GM23338 (cell line): ENCODE measurements around the gene DTD1.

ENCODE experiments used
- CREB1 ChIP-seq: fragments of 250-450 bp; sonication (Bioruptor Pico); IDR thresholded peaks from 2 replicates; pipeline ENCODE4 v1.5.0; 2020; ENCODE audit warnings: low read depth, mild to moderate bottlenecking, moderate library complexity
- EZH2 ChIP-seq: fragments of 200-600 bp; sonication (generic); IDR thresholded peaks from one replicate; pipeline ENCODE4 v1.8.0; 2017; ENCODE audit warnings: antibody characterized with exemption, mild to moderate bottlenecking, low read depth; ENCODE audit not compliant: unreplicated experiment
- EZH2phosphoT487 ChIP-seq: fragments of 200-600 bp; sonication (generic); IDR thresholded peaks from one replicate; pipeline ENCODE4 v1.8.1; 2018; ENCODE audit warnings: antibody characterized with exemption; ENCODE audit not compliant: unreplicated experiment
- POLR2AphosphoS5 ChIP-seq: IDR thresholded peaks from 2 replicates; pipeline ENCODE4 v1.6.1; 2016; ENCODE audit warnings: antibody characterized with exemption, low read depth
- REST ChIP-seq: IDR thresholded peaks from one replicate; pipeline ENCODE4 v1.6.1; 2018; ENCODE audit warnings: antibody characterized with exemption; ENCODE audit not compliant: unreplicated experiment
- ZNF114 ChIP-seq: fragments of 250-450 bp; sonication (Bioruptor Pico); IDR thresholded peaks from 2 replicates; pipeline ENCODE4 v1.5.0; 2020; ENCODE audit warnings: mild to moderate bottlenecking, moderate library complexity
- ZNF462 ChIP-seq: fragments of 250-450 bp; sonication (Bioruptor Pico); IDR thresholded peaks from 2 replicates; pipeline ENCODE4 v1.5.0; 2020; ENCODE audit warnings: mild to moderate bottlenecking, moderate library complexity
- TF ChIP-seq, protein P1 (sequence below), 2 experiments: fragments of 200-600 bp in 1 of 2; sonication (generic) in 1 of 2; conservative IDR thresholded peaks; 2 replicates each; pipeline versions ENCODE4 v1.5.1 to v1.6.1; 2016 to 2017; ENCODE audit warnings: antibody characterized with exemption in 2 of 2, low read depth in 2 of 2, mild to moderate bottlenecking in 2 of 2, moderate library complexity in 1 of 2
- TF ChIP-seq, protein P2 (sequence below): IDR thresholded peaks from 2 replicates; pipeline ENCODE4 v1.6.1; 2016; ENCODE audit warnings: antibody characterized with exemption

DNA sequence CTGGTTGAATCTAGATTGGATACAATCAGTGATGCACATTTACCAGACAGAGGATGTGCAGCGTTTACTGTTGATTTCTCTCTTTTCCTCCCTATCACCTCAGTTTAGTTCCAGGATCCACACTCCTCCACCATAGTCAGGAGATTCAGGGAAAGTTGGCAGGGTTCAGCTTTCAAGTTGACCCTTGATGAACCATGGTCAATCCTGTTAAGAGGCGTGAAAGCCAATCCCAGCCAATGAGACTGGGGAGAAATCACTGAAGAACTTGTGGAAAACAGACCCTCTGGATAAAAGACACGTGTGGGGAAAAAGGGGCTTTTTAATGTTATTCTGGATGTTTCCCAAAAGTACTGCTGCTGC lies 206.6 kb downstream of the DTD1 start:
- TF ChIP-seq EZH2: no peak
- no peak for TF ChIP-seq POLR2AphosphoS5
- no peak for TF ChIP-seq EZH2phosphoT487
- TF ChIP-seq, protein P1, sequence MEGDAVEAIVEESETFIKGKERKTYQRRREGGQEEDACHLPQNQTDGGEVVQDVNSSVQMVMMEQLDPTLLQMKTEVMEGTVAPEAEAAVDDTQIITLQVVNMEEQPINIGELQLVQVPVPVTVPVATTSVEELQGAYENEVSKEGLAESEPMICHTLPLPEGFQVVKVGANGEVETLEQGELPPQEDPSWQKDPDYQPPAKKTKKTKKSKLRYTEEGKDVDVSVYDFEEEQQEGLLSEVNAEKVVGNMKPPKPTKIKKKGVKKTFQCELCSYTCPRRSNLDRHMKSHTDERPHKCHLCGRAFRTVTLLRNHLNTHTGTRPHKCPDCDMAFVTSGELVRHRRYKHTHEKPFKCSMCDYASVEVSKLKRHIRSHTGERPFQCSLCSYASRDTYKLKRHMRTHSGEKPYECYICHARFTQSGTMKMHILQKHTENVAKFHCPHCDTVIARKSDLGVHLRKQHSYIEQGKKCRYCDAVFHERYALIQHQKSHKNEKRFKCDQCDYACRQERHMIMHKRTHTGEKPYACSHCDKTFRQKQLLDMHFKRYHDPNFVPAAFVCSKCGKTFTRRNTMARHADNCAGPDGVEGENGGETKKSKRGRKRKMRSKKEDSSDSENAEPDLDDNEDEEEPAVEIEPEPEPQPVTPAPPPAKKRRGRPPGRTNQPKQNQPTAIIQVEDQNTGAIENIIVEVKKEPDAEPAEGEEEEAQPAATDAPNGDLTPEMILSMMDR (conservative IDR thresholded peaks at IDR 0.05; ENCODE audit: low read depth in 2 of 2): no peak
- no peak for TF ChIP-seq REST
- no peak for TF ChIP-seq CREB1 (CRISPR knock-in tag)
- TF ChIP-seq, protein P2, sequence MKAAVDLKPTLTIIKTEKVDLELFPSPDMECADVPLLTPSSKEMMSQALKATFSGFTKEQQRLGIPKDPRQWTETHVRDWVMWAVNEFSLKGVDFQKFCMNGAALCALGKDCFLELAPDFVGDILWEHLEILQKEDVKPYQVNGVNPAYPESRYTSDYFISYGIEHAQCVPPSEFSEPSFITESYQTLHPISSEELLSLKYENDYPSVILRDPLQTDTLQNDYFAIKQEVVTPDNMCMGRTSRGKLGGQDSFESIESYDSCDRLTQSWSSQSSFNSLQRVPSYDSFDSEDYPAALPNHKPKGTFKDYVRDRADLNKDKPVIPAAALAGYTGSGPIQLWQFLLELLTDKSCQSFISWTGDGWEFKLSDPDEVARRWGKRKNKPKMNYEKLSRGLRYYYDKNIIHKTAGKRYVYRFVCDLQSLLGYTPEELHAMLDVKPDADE: no peak
- TF ChIP-seq ZNF114 (CRISPR knock-in tag): no peak
- no peak for TF ChIP-seq ZNF462 (CRISPR knock-in tag)
